IMR-90 (cell line): ENCODE results near the gene TPD52L2.

Source experiments
- CTCF ChIP-seq: conservative IDR thresholded peaks from 2 replicates; pipeline ENCODE4 v1.5.1; 2012; ENCODE audit warnings: mild to moderate bottlenecking, low read depth, low read length, improper control_type of control experiment
- FOS ChIP-seq: fragments of 150-350 bp; IDR thresholded peaks from 2 replicates; pipeline ENCODE4 v1.6.1; 2016; ENCODE audit warnings: low read depth, low read length
- MXI1 ChIP-seq: IDR thresholded peaks from 2 replicates; pipeline ENCODE4 v1.6.1; 2012; ENCODE audit warnings: low read depth, mild to moderate bottlenecking, low read length, moderate library complexity, borderline replicate concordance
- POLR2A ChIP-seq: IDR thresholded peaks from 2 replicates; pipeline ENCODE4 v1.6.1; 2012; ENCODE audit warnings: mild to moderate bottlenecking, low read depth, low read length
- RAD21 ChIP-seq: IDR thresholded peaks from 2 replicates; pipeline ENCODE4 v1.6.1; 2012; ENCODE audit warnings: low read length, improper control_type of control experiment
- RFX5 ChIP-seq: IDR thresholded peaks from 2 replicates; pipeline ENCODE4 v1.8.0; 2012; ENCODE audit warnings: low read depth, mild to moderate bottlenecking, low read length, moderate library complexity

- TF ChIP-seq CTCF (no peak), FOS (no peak), MXI1 (no peak), RFX5 (no peak), POLR2A (no peak), RAD21 (no peak)
Observed at GRCh38 chr20:63843778-63844177, 21.3 kb upstream of the TPD52L2 start.
